C1 segment of cervical spinal cord (tissue), 14 donors: ENCODE measurements around the gene HOXD10.

ENCODE experiments used
- DNase-seq, 14 donors: peaks; one replicate each; lab custom pipeline; 2025; lab: John Stamatoyannopoulos, UW

Gene HOXD10

DNA sequence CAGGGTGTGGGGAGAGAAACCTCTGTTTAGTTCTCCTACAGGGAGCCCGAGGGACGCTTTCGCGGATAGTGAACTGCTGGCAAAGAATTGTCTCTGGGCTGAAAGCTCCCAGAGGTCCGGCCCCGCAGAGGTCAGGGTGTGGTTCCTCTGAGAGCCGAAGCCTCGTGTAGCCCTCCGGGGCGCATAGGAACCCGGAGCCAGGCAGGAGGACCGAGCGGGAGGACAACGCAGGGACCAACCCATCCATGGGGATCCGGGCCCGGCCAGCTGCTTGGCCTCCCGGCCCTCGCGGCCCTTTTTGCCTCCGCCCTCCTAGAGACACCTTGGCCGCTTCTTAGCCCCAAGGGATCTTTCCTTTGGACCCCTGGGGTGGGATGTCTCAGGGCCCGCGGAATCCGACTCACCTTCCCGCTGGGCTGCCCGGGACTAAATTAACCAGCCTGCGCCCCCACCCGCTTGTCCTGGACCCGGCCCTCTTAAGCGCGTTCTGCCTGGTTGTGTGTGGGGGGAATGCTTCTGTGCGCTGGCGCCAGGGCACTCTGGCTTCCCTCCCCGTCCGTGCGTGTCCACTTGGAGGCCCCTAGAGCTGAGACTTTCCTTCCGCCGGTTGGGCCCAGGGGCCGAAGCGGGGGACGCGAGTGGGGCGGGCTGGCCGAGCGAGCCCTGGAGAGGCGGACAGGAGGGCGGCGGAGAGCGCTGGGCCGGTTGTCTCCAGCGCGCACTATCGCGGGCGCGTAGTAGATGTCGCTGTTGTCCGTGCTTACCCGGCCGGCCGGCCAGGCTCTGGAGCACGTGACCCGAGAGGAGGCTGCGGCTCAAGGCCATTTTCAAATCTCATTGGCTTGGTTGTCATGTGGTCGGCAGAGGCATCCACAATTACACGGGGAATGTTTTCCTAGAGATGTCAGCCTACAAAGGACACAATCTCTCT, at the start of gene HOXD10:
HOXD10 (plus strand) TSS at position 896 of the 931 bp plus-strand sequence. CDS start 56 bp downstream, outside the sequence.
- no peak for DNase-seq

DNA sequence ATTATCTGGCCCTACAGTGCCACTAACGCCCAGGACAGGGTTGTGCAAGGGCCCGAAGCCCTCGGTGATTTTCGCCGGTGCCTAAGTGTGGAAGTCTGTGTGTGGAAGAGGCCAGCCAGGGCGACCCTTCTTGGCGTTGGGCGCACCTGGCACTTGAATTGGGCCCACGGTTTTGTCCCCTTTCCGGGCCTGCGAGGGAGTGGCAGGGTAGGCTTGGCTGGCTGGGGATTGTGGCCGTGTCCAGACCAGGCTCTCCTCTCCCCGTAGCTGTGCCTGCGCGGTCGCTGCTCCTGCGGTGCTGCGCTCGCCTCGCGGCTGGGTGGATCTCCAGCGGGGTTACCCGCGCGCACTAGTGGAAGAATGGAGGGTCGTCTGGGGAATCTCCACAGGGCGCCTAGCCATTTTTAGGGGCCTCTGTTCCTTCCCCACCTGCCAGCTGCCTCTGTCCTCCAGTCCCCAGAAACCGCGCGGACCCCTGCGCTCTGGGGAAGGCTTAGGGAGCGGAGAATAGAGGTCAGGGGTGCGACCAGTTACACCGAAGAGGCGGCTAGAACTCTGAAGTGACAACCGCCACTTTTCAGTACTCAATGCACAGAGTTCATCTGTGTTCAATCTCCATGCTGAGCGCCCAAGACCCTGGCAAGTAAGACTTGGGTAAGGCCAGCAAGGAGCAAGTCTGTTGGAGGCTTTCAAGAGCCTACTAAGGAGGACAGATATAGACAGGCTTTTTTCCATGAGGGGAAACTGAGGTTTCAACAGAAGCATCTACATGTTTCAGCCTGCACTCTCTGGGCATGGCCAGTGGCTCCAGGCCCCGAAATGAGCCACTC, 48.8 kb upstream of the HOXD10 start:
- DNase-seq, result no peak

- DNase-seq, result no peak
Observed at GRCh38 chr2:176068419-176068832, 48.2 kb upstream of the HOXD10 start.

DNA sequence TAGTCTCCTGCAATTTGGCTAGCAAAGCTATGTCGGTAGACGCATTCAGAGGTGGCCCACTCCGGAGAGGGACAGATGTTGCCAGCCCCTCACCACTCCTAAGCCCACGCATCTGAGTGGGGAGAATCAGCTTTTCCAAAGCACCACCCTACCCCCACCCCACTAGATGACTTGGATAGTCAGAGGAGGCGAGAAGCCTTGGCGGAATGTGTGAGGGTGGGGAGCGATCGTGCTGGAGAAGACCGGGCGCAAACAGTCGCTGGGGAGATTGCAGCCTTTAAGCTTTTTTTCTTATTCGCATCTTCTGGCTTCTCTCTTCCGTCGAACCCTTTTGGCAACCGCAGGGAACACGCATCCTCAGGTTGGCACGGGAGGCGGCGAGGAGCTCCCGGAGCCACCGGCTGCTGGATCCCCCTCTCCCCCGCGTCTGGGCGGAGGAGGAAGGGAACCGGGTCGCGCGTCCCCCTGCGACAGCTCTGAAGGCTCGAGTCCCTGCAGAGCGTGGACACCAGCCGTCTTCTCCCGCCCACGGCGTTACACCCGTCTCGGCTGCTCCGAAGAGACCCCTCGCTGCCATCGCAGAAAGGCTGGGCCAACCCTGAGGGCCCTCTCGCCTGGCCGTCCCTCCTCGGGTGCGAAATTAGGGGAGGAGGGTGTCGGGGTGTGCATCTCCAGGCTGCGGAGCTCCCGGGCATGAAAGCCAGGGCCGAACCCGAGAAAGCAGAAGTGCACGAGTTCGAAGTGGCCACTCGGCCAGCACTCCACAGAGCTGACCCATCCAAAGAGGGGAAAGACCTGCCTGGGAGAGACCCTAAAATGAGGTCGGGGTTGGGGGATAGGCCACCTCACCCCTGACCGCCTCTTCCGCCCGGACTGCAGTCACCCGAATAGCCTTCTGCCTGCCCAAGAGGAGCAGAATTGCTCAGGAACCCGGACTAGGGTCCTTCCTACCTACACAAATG, 45.0 kb upstream of the HOXD10 start:
- no peak for DNase-seq

GRCh38 chr2:176072292-176072669, 44.3 kb upstream of the HOXD10 start:
- DNase-seq, result no peak

DNA sequence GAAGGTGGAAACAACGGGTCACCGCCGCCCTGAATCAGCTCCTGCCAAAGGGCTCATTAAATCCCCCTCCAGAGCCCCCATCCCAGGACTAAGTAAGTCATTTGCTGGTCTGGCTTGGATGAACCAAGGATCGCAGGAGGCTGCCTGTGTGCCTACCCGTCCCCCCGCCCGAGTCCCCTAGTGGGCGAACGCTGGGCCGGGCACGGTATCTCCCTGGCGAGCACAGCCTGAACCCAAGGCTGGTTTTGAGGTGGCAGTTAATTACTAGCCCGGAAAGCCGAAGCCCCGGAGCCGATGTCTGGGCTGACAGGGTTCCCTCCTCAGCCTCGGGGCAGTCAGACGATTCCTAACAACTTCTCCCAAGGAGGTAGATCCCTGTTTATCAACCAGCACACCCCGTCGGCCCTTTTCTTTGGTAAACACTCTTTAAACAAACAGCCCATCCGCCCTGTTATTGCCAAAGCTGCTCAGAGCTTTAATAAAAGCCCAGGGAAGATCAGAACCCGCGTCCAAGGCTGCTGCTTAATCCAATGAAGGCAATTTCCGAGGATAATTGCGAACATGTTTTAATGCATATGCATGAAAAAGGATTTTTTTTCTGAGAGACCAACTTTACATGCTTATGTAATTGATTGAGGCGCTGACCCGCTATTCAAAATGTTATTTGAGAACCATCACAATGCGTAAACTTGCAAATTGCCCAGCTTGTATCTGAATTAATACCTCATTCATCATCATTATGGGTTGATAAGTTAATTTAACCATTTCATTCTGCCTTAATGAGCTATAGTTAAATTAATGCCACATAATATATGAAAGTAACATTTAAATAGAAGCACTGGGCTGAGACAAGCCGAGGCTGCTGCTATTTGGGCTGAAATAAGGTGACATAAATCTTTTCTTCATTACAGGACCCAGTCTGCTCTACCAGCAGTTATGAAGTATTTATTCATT, 43.4 kb upstream of the HOXD10 start:
- no peak for DNase-seq

DNA sequence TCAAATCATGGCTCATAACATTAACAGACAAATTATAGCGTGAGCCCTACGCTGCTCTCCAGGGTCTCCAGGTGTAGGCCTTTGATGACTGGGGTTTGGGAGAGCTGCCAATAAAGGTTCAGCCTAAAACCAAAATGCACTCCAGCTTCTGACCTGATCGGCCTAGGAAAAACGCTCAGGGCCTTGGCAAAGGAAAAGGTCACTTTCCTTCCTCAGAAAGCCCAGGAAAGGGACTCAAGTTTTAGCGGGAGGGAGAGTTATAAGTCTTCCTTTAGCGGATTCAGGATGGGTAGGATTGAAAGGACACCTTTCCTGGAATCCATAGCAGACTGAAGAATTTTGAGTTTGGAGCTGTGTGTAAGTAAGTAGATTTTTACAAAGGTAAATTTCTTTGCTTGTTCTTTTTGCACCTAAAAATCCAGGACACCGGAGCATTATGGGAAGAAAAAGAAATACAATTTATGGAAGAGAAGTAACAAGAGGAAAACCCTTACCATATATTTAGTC, 41.6 kb upstream of the HOXD10 start:
- no peak for DNase-seq

GRCh38 chr2:176075481-176075880, 41.1 kb upstream of the HOXD10 start:
- no peak for DNase-seq

DNA sequence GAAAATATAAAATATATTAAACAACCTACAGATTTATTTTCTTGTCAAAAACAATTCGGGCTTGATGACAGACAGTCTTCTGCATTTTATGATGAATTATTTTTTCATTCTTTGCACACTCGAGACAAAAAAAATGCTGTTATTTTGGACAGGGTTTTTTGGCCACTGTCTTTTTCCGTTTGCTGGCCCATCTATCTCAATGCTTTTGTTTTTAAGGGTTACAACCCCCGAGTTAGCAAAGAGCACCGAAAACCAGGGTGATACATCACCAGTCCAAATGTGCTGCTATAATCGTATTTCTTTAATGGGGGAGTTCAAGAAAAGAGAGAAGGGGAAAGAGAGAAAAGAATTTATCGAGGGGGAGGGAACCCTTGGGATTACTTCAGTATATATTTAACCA, 40.5 kb upstream of the HOXD10 start:
- no peak for DNase-seq

DNA sequence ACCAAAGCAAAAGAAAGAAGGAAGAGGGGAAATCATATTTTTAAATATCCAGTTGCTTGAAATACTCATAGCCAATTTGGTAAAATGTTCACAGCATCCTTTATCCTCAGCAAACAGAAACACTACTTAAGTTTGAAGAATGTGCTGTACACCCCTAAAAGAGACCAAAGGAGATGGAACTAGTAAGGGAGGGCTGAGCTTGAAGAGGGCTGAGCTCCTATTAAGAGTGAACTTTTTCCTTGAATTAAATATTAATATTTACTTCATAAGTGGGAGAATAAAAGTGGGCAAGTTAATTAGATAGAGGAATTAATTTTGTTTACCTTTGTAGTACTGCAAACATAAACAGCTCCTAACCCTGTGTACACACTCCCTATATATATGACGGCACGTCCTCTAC, 39.8 kb upstream of the HOXD10 start:
- DNase-seq, result no peak

DNA sequence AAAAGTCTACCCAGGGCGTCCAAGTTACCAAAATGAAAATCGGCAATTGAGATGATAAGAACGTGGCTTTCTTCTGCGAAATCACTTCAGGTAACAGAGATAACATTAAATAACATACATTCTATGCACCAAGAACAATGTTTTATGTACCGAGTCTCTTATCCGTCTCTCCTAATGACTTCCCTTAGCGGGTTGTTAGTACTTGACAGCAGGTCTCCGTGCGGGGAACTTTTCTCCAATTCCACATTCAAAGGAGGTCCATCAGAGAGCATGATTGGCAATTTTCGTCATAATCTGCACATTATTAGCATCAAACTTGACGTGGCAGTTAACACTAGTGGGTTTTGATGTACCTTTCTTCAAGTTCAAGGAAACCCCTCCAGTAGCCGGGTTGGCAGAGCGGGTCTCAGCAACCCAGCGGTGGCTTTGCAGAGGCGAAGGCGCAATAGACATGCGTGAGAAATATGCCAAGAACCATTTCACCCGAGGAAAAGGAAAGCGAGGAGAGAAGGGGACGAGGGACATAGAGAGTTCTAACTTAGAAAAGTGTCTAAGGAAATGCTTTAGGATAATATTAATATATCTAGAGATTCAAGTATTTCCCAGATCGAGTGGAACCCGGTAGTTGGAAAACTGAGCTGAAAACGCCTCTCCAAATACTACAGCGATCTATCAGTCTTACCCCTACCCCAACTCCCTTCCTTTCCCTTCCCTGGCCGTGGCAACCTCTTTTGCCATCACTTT, 37.9 kb upstream of the HOXD10 start:
- DNase-seq, result no peak

DNA sequence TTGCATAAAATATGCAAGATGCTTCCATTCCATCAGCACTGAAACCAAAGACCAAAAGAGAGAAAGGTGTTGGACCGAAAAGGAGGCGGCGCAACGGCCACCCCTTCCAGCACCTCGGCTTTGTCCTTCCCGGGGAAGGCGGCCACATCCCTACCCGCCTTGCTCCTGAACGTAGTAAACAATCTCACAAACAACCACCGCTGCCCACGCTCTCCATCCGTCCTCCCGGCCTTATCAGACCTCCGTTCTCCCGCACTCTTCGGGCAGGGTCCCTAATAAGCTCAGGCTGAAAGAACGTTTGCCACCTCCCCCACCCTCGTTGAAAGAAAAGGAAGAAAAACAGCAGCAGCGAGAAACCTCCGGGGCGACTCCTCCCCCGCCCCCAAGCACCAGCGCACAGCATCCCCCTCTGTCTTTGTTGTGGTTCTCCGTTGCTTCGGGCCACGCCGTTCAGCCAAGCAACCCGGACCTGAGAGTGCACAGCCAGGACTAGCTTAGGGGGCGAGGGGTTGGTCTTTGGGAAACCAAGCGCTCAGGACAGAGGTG, 37.2 kb upstream of the HOXD10 start:
- DNase-seq, result no peak

DNA sequence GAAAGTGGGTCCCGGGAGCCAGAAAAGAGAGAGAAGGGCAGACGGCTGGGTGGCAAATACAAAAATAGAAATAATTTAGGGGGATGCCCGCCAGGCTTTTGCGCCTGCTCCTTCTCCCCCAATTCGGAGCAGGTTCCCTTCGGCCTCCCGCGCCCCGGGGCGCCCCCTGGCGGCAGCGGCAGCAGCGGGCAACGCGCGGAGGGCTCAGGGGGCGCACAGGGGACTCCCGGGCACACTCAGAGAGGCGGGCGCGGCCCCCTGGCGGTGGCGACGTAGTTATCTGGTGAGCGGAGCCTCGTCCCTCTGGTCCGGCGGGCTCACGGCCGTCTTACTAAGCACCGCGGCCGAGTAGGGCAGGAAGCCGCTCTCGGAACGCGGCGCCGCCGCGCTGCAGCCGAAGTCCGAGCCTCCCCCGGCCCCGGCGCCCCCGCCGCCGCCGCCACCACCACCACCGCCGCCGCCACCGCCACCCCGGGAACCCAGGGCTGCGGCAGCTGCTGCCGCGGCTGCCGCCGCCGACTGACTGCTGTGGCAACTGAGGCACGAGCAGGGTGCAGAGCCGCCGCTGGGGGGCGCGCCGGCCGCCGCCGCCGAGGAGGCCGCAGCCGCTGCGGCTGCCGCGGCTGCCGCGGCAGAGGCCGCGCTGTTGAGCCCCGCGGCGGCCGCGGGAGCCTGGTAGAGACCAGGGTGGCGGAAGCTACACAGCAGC, 36.6 kb upstream of the HOXD10 start:
- no peak for DNase-seq

GRCh38 chr2:176080540-176081375, 35.8 kb upstream of the HOXD10 start:
- no peak for DNase-seq

DNA sequence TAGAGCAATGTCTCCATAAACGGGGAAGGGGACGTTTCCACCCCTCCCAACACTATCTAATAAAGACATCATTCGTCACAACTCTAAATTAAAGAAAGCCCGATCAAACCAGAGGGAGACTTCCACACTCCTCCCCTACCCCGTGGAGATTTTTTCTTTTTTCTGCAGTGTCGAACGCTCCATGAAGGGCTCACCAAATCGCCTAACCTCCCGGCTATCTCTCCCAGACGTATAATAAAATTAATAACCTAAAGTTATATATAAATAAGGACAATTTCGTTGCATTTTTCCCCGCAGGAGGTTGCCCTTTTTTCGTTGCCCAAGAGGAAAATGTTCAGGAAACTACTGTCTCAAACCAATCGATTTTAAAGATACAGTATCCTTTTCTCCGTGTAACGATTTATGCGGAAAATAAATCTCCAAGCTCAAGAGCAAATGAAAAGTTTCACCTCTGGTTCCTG, 35.2 kb upstream of the HOXD10 start:
- DNase-seq, result no peak

DNA sequence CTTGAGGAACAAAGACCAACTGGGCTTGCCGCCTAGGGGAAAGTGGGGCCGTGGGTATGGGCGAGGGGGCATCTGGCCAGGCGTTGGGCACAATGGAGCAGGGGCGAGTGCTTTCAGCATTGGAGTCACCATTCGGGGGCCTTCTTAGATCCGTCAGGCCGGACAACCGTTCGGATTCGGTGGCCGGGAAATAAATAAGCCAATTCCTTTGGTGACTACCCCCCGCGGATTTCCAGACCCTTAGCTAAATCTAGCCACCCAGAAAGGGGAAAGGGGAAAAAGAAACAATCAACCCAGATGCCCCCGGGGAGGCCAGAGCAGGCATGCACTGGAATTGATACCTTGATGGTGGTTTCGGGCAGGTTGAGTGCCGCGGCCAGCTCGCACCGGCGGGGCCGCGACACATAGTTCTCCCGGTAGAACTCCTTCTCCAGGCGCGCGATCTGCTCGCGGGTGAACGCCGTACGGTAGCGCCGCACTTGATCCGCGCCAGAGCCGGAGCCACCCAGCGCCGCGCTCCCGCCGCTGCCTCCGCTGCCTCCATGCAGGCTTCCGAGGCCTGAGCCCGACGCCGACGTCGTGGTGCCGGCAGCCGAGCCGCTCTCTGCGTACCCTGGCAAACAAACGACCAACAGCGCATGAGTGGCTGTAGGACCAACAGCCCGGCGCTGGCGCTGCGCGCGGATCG, 34.6 kb upstream of the HOXD10 start:
- DNase-seq, result no peak

DNA sequence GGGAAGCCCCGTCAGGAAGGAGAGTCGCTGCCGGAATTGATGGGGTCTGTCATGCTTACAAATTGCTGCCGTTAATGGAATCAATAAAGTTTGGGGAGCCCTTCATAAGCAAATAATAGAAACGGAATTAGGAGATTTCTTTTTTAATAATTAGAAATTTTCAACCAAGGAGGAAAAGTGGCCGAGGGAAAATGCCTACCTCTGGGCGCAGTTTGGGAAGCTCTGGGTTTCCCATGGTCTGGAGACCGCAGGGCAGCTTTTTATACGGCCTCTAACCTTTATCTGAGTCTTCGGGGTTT, 34.1 kb upstream of the HOXD10 start:
- DNase-seq, result no peak
